HCT116 (cell line): Measurements from ENCODE around the gene PLA2G15.

Experiments used
- EGR1 ChIP-seq: IDR thresholded peaks from 2 replicates; pipeline ENCODE4 v1.6.1; 2012; ENCODE audit warnings: low read depth
- SP1 ChIP-seq: IDR thresholded peaks from 2 replicates; pipeline ENCODE4 v1.6.1; 2012; ENCODE audit warnings: low read depth
- SRF ChIP-seq: IDR thresholded peaks from 2 replicates; pipeline ENCODE4 v1.6.1; 2012; ENCODE audit warnings: low read depth
- ZNF274 ChIP-seq: fragments of 200-500 bp; sonication (Bioruptor generic); IDR thresholded peaks from 2 replicates; pipeline ENCODE4 v1.6.1; 2014; ENCODE audit warnings: mild to moderate bottlenecking, low read depth, low read length, inconsistent platforms
- TF ChIP-seq, protein P1 (sequence below), 3 experiments: fragments of 200-600 bp in 1 of 3; sonication (generic) in 1 of 3; IDR thresholded peaks in 2 of 3; conservative IDR thresholded peaks in 1 of 3; 2 replicates each; pipeline ENCODE4 v1.5.1; 2012 to 2017; ENCODE audit warnings: low read depth in 2 of 3, low read length in 2 of 3, antibody characterized with exemption in 1 of 3, borderline replicate concordance in 1 of 3, control low read depth in 1 of 3, mild to moderate bottlenecking in 1 of 3, mixed read lengths in 1 of 3, mixed run types in 1 of 3, moderate library complexity in 1 of 3; ENCODE audit not compliant: insufficient read depth in 1 of 3

DNA sequence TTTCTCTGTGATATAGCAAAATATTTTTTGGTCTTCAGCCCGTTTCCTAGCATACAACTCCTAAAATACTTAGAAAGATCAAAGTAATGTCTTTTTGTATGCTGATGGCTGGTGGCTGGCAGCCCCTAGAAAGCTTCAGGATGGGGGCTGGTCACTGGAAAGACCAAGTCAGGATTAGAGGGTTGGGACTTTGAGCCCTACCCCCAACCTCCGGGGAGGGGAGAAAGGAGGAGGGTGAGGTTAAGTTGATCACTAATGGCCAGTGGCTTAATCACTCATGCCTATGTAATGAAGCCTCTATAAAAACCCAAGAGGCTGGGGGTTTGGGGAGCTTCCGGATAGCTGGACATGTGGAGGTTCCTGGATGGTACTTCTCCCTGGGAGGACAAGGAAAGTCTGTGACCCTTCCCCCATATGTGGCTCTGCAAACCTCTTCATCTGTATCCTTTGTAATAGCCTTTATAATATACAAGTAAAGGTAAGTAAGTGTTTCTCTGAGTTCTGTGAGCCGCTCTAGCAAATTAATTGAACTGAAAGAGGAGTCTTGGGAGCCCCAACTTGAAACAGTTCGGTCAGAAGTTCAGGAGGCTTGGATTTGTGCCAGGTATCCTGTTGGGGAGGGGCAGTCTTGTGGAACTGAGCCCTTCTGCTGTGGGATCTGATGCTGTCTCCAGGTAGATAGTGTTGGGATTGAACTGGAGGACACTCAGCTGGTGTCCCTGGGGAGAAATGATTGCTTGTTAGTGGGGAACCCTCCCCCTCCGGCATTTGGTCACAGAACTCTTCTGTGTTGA lies 22.6 kb downstream of the PLA2G15 start:
- TF ChIP-seq, protein P1, sequence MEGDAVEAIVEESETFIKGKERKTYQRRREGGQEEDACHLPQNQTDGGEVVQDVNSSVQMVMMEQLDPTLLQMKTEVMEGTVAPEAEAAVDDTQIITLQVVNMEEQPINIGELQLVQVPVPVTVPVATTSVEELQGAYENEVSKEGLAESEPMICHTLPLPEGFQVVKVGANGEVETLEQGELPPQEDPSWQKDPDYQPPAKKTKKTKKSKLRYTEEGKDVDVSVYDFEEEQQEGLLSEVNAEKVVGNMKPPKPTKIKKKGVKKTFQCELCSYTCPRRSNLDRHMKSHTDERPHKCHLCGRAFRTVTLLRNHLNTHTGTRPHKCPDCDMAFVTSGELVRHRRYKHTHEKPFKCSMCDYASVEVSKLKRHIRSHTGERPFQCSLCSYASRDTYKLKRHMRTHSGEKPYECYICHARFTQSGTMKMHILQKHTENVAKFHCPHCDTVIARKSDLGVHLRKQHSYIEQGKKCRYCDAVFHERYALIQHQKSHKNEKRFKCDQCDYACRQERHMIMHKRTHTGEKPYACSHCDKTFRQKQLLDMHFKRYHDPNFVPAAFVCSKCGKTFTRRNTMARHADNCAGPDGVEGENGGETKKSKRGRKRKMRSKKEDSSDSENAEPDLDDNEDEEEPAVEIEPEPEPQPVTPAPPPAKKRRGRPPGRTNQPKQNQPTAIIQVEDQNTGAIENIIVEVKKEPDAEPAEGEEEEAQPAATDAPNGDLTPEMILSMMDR (IDR thresholded peaks at IDR 0.05 in 2 of 3, conservative IDR thresholded peaks at IDR 0.05 in 1 of 3; ENCODE audit: borderline replicate concordance in 1 of 3, insufficient read depth in 1 of 3, low read depth in 2 of 3, low read length in 2 of 3), result no peak
- TF ChIP-seq SRF (no peak), EGR1 (no peak), SP1 (no peak), ZNF274 (no peak)
